NCI-H748 (cell line): ENCODE data around the gene ZNF837.
"Not testable (repeated sequence)": the region's sequence is repeated elsewhere in the genome, so short reads cannot be mapped to it uniquely, and the experiment has no call there.

Experiments
- DNase-seq: peaks from one replicate; lab custom pipeline; 2025; ENCODE audit not compliant: unreplicated experiment; lab: John Stamatoyannopoulos, UW

ZNF837 gene

DNA sequence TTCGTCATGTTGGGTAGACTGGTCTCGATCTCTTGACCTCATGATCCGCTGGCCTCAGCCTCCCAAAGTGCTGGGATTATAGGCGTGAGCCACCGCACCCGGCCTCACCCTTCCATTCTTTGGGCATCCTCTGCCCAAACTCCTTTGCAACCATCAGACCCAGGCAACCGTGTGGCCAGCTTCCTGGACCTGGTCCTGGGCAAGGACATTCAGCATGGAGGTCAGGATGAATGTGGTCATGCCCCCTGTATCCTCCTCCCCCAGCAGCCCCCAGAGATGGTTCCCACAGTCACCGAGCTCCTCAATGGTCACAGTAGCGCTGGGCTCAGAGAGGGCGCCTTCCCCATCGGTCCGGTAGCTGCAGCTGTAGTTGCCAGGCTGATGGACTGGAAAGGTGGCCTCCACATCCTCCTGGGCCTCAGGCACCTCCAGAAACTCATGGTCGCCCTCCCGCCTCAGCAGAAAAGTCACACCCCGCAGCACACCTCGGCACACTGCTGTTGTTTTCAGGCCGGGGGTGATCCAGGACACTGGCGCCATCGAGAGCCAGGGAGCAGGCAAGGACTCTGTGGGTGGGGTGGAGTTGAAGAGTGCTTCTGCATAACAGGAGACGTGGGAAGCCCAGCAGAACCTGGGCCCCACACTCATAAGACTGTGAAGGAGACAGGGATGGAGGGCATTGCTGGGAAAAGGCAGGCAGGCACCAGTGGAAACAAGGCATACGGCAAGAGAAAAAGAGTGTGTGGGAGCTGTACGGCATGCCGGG is 28.7 kb downstream of the ZNF837 start:
- DNase-seq, result no peak

DNA sequence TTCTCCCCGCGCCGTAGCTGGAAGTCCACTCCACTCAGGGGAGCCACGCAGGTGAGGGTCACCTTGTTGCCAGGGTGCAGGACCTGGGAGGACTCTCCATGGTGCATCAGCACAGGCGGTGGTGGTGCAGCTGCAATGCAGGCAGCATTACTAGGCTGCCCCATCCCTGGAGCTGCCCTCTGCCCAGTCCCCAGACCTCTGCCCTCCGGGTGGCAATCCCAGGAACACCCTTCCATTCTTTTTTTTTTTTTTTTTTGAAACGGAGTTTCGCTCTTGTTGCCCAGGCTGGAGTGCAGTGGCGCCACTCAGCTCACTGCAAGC is 29.3 kb downstream of the ZNF837 start:
- no peak for DNase-seq

GRCh38 chr19:58350871-58351557 is 29.8 kb downstream of the ZNF837 start:
- DNase-seq, result no peak

- no peak for DNase-seq
Measured at GRCh38 chr19:58350001-58350861, 30.6 kb downstream of the ZNF837 start.

- DNase-seq, result no peak
Measured at GRCh38 chr19:58349590-58349989, 31.2 kb downstream of the ZNF837 start.

DNA sequence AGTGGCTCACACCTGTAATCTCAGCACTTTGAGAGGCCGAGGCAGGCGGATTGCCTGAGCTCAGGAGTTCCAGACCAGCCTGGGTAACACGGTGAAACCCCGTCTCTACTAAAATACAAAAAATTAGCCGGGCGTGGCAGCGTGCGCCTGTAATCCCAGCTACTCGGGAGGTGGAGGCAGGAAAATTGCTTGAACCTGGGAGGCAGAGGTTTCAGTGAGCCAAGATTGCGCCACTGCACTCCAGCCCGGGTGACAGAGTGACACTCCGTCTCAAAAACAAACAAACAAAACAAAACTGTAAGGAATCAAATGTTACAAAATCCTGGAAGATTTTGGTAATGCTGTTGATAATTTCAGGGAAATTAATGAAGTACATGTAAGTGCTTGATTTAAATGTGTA is 32.8 kb downstream of the ZNF837 start:
- DNase-seq, result not testable (repeated sequence)

DNA sequence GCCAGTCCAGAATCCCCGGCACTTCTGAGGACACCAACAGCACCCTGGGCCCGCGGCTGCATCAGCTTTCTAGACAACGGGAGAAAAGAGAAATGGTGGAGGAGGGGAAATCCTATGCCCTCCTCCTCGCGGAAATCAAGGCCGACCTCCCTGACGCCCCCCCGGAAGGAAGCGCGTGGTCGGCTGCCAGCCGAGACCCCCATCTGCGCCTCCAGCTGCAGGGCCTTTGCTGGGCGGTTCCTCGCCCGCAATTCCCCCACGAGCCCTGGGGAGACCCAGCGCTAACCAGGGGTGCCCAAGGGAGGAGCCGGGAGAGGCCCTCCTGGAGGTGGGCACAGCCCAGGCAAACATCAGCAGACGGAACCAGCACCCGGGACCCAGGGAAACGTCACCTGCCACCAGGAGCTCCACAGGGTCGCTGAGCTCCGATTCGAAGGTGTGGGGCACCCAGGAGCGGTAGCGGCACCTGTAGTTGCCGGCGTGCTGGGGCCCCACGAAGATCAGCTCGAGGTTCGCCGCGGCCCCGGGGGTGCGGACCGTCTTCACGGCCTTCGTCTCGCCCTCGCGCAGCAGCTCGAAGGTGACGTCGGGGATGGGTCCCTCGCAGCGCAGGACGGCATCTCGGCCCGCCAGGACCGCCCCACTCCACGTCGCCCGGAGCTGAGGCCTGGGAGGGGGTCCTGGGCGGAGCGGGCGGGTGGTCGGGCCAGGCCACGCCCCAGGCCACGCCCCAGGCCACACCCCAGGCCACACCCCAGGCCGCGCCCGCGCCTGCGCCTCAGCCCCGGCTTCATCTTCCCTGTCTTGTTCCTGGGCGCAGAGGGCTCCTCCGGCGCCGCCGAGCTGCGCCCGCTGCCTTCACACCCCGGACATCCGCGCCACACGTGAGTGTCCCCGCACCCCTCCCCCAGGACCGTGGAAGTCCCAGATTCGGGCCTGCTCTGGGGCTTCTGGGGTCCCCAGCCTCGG is 33.6 kb downstream of the ZNF837 start:
- peak; percentile 82 for DNase-seq

GRCh38 chr19:58345558-58345957 is 35.3 kb downstream of the ZNF837 start:
- no peak for DNase-seq

- DNase-seq, result no peak
Measured at GRCh38 chr19:58338825-58339558, 41.8 kb downstream of the ZNF837 start.

DNA sequence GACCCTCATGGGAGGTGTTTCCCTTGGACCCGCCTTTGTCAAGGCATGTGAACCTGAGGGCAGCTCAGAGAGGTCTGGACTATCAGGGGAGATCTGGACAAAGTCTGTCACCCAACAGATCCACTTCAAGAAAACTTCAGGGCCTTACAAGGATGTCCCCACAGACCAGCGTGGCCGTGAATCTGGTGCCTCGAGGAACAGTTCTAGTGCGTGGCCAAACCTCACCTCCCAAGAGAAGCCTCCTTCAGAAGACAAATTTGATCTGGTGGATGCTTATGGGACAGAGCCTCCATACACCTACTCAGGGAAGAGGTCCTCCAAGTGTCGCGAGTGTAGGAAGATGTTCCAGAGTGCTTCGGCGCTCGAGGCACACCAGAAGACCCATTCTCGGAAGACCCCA is 42.5 kb downstream of the ZNF837 start:
- no peak for DNase-seq

- DNase-seq, result no peak
Measured at GRCh38 chr19:58336820-58337219, 44.0 kb downstream of the ZNF837 start.

DNA sequence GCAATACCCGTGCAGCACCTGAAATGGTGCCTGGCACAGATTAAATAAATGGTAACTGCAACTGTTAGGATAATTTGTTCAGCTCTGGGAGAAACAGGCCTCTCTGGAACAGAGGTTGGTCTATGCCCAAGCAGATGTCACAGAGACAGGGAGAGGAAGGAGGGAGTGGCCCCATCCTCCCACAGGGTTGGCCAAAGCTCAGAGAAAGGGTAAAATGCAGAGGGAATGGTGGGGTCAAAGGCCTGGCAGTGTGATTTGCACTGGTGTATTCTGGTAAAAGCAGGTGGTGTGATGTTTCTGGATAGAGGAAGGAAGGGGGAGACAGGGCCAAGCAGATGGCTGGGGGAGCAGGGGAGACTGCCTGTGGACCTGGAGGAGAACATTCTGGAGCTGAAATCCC is 44.6 kb downstream of the ZNF837 start:
- DNase-seq, result no peak

GRCh38 chr19:58335630-58336029 is 45.2 kb downstream of the ZNF837 start:
- DNase-seq, result no peak

DNA sequence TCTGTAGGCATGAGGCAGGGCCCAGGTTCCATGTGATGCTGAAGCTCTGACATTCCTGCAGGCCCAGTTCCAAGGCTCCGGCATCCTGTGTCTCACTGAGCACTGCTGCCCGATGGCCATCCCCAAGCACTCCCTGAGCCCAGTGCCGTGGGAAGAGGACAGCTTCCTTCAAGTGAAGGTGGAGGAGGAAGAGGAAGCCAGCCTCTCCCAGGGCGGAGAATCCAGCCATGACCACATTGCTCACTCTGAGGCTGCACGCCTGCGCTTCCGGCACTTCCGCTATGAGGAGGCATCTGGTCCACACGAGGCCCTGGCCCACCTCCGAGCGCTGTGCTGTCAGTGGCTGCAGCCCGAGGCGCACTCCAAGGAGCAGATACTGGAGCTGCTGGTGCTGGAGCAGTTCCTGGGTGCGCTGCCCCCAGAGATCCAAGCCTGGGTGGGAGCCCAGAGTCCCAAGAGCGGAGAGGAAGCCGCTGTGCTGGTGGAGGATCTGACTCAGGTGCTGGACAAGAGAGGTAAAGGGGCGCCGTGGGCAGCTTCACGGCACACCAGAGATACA is 46.1 kb downstream of the ZNF837 start:
- no peak for DNase-seq

DNA sequence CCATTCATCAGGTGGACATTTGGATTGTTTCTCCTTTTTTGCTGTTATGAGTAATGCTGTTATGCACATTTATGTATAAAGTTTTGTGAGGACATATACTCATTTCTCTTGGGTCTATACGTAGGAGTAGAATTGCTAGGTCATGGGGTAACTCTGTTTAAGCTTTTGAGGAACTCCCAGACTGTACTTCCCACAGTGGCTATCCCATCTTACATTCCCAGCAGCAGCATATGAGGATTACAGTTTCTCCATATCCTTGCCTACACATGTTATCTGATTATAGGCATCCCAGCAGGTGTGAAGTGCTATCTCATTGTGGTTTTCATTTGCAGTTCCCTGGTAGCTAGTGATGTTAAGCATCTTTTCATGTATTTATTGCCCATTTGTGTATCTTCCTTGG is 48.1 kb downstream of the ZNF837 start:
- DNase-seq, result no peak

DNA sequence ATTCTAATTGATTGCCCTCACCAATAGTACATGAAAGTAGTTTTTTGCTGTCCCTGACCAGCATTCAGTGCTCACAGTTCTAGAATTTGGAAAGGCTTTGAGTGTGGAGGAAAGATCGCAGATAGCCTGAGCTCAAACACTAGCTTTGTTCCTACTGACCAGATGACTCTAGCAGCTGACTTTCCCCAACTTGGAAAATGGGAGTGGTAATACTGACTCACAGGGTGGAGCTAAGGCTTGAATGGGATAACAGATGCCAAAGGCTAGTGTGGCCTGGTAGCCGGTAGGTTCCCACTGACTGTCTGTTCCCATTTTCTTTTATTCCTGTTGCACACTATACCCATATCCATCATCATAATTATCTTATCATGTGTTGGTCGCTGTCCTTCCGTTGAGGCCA is 50.4 kb downstream of the ZNF837 start:
- DNase-seq, result no peak

DNA sequence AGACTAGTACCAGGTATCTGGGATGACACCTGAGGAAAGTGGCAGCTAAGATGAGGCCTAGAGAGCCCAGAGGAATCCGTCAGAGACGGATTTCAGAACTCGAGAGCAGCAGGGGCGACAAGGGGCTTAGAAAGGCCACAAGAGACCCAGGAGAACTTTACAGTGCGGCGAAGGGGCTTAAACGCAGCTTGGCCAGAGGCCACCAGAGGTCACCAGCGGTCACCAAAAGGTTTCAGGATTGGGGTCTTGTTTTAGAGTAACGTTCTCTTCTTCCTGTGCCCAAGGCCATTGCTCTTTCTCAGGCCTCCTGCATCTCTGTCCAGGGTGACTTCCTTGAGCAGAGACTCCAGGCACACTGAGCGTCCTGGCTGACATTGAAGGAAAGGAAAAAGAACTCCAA is 51.8 kb downstream of the ZNF837 start:
- peak; percentile 18 for DNase-seq

DNA sequence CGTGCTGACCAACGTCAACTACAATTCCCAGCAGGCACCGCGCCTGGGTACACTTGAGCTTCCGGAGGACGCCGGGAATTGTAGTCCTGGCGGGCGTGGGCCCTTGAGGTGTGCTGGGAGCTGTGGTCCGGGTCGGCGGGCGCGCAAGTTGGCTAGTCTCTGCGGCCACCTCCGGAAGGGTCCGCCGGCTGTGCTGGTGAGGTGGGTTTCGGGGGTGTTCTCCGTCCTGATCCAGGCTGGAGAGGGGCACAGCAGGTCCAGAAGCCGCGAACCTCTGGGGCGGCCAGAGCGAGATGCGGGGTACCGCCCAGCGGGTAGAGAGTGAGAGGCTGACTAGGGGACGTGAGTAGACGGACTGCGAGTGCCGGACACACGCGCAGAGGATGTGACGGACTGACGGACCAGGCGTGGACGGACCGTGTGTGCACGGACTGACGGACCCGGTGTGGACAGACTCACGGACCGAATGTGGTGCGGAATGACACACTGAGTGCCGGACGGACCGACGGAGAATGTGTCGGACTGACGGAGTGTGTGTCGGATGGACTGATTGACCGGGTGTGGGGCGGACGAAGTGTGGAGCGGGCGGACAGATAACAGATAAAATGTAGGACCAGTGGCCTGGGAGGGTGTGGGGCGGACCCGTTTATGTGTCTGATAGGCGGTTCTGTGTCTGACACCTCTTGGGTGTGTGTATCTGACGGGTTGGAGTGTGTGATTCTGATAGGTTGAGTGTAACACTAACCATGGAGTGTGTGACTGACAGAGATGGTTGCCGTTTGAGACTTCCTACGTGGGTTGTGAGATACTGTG is 53.7 kb downstream of the ZNF837 start, which contains the start of gene ZSCAN22:
Gene ZSCAN22 (plus strand): TSS at position 81 of the 813 bp plus-strand sequence. CDS start 7,809 bp downstream, outside the sequence.
- peak; percentile 98 for DNase-seq

- DNase-seq, result no peak
Measured at GRCh38 chr19:58326501-58326913, 54.3 kb downstream of the ZNF837 start.
